RWPE2 (cell line): ENCODE measurements around the gene TMEM18.
A peak's percentile ranks its signal among the peaks of the same experiment; 100 is the strongest.

Experiments
- ATAC-seq: fragments of 200-7000 bp; cut with Tn5 transposase; 3 replicates; pipeline ENCODE4 v1.9.1; 2021; ENCODE audit warnings: low read depth
- DNase-seq: peaks from one replicate; pipeline ENCODE4 v3.0.0-alpha.2; 2020; ENCODE audit warnings: low spot score
- H3K27ac ChIP-seq: fragments of 450-650 bp; 2 replicates; pipeline ENCODE4 v1.5.1; 2017; ENCODE audit warnings: mild to moderate bottlenecking; ENCODE audit not compliant: poor library complexity, severe bottlenecking
- H3K27me3 ChIP-seq: fragments of 250-450 bp; sonication (Bioruptor Pico); 2 replicates; pipeline ENCODE4 v1.5.1; 2021; ENCODE audit warnings: mild to moderate bottlenecking, moderate library complexity; ENCODE audit not compliant: insufficient read depth, poor library complexity, severe bottlenecking
- H3K36me3 ChIP-seq: fragments of 250-450 bp; sonication (Bioruptor Pico); 2 replicates; pipeline ENCODE4 v1.5.1; 2020; ENCODE audit warnings: low read depth, mild to moderate bottlenecking, moderate library complexity
- H3K4me1 ChIP-seq: fragments of 250-450 bp; sonication (Bioruptor Pico); 2 replicates; pipeline ENCODE4 v1.5.1; 2021; ENCODE audit warnings: mild to moderate bottlenecking, moderate library complexity; ENCODE audit not compliant: insufficient read depth, poor library complexity, severe bottlenecking
- H3K4me3 ChIP-seq: fragments of 250-450 bp; sonication (Bioruptor Pico); 2 replicates; pipeline ENCODE4 v1.5.1; 2021; ENCODE audit warnings: mild to moderate bottlenecking, moderate library complexity; ENCODE audit not compliant: severe bottlenecking
- H3K9me3 ChIP-seq: fragments of 250-450 bp; sonication (Bioruptor Pico); 2 replicates; pipeline ENCODE4 v1.5.1; 2021; ENCODE audit warnings: mild to moderate bottlenecking, moderate library complexity; ENCODE audit not compliant: severe bottlenecking
- TF ChIP-seq, protein P1 (sequence below): fragments of 450-650 bp; IDR thresholded peaks from one replicate; pipeline ENCODE4 v1.5.1; 2017; ENCODE audit warnings: mild to moderate bottlenecking, moderate library complexity; ENCODE audit not compliant: poor library complexity, severe bottlenecking

Gene TMEM18

DNA sequence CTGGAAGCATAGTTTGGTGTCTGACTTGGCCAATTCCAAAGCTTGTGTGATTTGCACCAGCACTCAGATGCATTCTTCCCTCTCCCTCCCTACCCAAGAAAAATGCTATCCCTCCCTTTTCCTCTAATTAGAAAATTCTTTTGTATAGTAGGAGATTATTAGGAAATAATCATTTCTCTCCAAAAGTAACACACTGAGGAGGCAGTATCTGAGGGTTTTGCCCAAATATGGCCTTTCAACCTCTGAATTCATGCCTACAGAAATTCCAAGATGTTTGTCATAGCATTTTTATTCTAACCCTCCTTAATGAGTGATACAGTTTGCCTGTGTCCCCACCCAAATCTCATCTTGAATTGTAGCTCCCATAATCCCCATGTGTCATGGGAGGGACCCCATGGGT lies 5.0 kb upstream of the TMEM18 start:
- Histone ChIP-seq H3K36me3 (no peaks in the 10 kb centered on the region), H3K27me3 (no peaks in the 10 kb centered on the region), H3K4me1 (no peaks in the 10 kb centered on the region), H3K4me3 (no peak overlapping the region), H3K27ac (no peak overlapping the region), H3K9me3 (peaks cover 6% of the 10 kb centered on the region)
- DNase-seq (no peak), ATAC-seq (no peak)
- TF ChIP-seq, protein P1, sequence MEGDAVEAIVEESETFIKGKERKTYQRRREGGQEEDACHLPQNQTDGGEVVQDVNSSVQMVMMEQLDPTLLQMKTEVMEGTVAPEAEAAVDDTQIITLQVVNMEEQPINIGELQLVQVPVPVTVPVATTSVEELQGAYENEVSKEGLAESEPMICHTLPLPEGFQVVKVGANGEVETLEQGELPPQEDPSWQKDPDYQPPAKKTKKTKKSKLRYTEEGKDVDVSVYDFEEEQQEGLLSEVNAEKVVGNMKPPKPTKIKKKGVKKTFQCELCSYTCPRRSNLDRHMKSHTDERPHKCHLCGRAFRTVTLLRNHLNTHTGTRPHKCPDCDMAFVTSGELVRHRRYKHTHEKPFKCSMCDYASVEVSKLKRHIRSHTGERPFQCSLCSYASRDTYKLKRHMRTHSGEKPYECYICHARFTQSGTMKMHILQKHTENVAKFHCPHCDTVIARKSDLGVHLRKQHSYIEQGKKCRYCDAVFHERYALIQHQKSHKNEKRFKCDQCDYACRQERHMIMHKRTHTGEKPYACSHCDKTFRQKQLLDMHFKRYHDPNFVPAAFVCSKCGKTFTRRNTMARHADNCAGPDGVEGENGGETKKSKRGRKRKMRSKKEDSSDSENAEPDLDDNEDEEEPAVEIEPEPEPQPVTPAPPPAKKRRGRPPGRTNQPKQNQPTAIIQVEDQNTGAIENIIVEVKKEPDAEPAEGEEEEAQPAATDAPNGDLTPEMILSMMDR, result no peak

DNA sequence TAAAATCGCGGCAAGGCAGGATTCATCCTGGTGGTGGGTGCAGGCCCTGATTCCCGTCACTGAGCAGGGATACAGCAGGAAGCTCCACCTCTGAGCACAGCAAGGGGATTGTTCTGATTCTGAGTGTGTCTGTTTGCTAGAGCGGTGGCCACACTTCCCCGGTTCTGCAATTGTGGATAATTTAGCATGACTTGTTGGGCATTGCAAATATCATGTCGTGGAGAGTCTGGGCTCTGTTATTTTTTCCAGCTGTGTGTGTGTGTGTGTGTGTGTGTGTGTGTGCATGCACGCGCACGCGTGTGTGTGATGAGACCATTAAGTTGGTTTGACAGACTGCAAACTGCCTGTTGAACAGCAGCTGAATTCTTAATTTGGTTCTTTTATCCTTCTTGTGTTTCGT lies 4.1 kb upstream of the TMEM18 start:
- no peaks in the 10 kb centered on the region for H3K36me3 ChIP-seq
- no peaks in the 10 kb centered on the region for H3K4me1 ChIP-seq
- DNase-seq (no peak), ATAC-seq (no peak)
- no peak overlapping the region for H3K4me3 ChIP-seq
- TF ChIP-seq, protein P1, result no peak
- H3K9me3 ChIP-seq, result peaks cover 6% of the 10 kb centered on the region
- H3K27ac ChIP-seq, result no peak overlapping the region
- no peaks in the 10 kb centered on the region for H3K27me3 ChIP-seq

DNA sequence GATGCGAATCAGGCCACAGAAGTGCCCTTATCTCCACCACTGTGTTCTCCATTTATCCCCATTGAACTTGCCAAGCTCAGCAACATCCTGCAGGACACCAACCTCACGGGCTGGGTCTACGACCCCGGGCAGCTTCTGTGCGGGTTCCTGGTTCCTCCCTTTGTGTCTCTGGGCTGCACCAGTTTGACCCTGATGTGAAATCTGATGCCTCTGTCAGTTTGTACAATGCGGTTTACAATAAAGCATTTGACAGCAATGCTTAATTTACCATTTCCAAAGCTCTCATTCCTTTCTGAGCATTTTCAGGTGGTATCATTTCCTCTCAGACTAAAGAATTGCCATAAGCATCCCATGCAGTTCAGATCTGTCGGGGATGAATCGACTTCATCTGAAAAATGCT lies 3.3 kb upstream of the TMEM18 start:
- H3K27ac ChIP-seq, result no peak overlapping the region
- no peaks in the 10 kb centered on the region for H3K27me3 ChIP-seq
- no peak overlapping the region for H3K4me3 ChIP-seq
- TF ChIP-seq, protein P1, result no peak
- peaks cover 6% of the 10 kb centered on the region for H3K9me3 ChIP-seq
- DNase-seq (no peak), ATAC-seq (no peak)
- peaks cover 3% of the 10 kb centered on the region for H3K4me1 ChIP-seq
- no peaks in the 10 kb centered on the region for H3K36me3 ChIP-seq

DNA sequence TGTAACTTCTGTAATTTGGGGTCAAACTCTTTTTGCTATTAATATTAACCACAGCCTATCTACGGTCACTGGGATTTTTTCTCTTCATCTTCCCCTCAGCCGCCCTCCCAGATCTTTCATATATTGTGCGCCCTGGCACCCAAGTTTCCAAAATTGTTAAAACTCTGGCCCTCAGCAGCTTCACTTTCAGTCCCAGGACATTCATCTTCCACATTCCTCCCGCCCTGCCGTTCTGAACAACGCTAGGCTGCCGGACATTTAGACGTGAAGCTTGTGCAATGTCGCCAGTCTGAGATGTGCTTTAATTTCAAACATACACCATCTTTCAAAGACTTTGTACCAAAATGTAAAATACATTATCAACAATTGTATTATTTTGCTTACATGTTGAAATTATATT lies 1.8 kb upstream of the TMEM18 start:
- no peak overlapping the region for H3K4me3 ChIP-seq
- H3K9me3 ChIP-seq, result no peaks in the 10 kb centered on the region
- H3K27me3 ChIP-seq, result no peaks in the 10 kb centered on the region
- H3K4me1 ChIP-seq, result peaks cover 13% of the 10 kb centered on the region
- TF ChIP-seq, protein P1, result no peak
- H3K27ac ChIP-seq, result no peak overlapping the region
- 0 out of 2 replicates have a peak, but pooled peaks cover 5% of the 10 kb centered on the region for H3K36me3 ChIP-seq
- DNase-seq (no peak), ATAC-seq (no peak)

DNA sequence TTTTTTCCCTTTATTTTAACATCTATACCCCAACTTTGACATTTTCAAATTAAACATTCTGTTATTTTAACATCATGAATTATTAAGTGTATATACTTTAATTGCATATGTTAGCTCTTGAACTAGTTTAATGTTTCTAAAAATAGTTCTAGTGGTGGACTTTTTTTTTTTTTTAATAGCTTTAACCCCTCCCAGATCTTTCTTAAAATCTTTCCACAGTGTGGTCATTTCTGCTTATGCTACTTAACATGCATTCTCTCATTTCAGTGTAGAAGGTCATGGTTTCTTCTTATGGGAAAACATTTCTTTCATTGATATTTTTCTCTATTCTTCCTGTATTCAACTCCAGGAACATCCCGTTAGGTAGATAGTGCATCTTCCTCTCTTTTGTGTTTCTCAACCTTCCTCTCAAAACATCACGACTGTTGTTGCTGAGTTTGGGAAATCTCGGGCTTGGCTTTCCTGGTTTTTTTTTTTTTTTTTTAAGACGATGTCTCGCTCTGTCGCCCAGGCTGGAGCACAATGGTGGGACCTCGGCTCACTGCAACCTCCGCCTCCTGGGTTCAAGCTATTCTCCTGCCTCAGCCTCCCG lies 849 bp upstream of the TMEM18 start:
- H3K36me3 ChIP-seq, result 0 out of 2 replicates have a peak, but pooled peaks cover 5% of the 10 kb centered on the region
- H3K27me3 ChIP-seq, result no peaks in the 10 kb centered on the region
- ATAC-seq (no peak), DNase-seq (no peak)
- H3K27ac ChIP-seq, result peak overlapping the region; percentile 85
- TF ChIP-seq, protein P1, result no peak
- H3K9me3 ChIP-seq, result no peaks in the 10 kb centered on the region
- H3K4me1 ChIP-seq, result peaks cover 15% of the 10 kb centered on the region
- peak overlapping the region; percentile 54 for H3K4me3 ChIP-seq
